Right lobe of liver (tissue), 6 donors: ENCODE results near the gene ABCC12. TPM values are rescaled to one million over a fixed set of nuclear protein-coding genes. Genes with fewer than 3 reads are reported as not detected.

Experiments
- ATAC-seq, 4 donors: fragments of 200-7000 bp; cut with Tn5 transposase; one replicate each; pipeline ENCODE4 v1.9.1; 2020; ENCODE audit warnings: mild to moderate bottlenecking in 4 of 4, moderate library complexity in 4 of 4
- DNase-seq, 3 donors: peaks; one replicate each; pipeline ENCODE4 v3.0.0-alpha.2; 2020
- H3K27ac ChIP-seq, 3 donors: fragments of 200-600 bp; one replicate each; pipeline ENCODE4 v1.8.0; 2022
- H3K27me3 ChIP-seq, 2 donors: fragments of 200-600 bp; one replicate each; pipeline ENCODE4 v1.8.0; 2022
- H3K36me3 ChIP-seq, 4 donors: fragments of 200-600 bp; sonication (generic) in 1 of 4; one replicate each; pipeline versions ENCODE4 v1.5.1 to v1.8.0; 2017 to 2022; ENCODE audit warnings: control low read depth in 1 of 4
- H3K4me1 ChIP-seq, 4 donors: fragments of 200-600 bp; sonication (generic) in 1 of 4; one replicate each; pipeline versions ENCODE4 v1.5.1 to v1.8.0; 2017 to 2022; ENCODE audit warnings: control low read depth in 1 of 4
- H3K4me3 ChIP-seq, 3 donors: fragments of 200-600 bp; one replicate each; pipeline ENCODE4 v1.8.0; 2022
- H3K9me3 ChIP-seq, 4 donors: fragments of 200-600 bp; sonication (generic) in 1 of 4; one replicate each; pipeline versions ENCODE4 v1.5.1 to v1.8.0; 2017 to 2022; ENCODE audit warnings: control low read depth in 1 of 4
- POLR2A ChIP-seq: fragments of 450-650 bp; IDR thresholded peaks from one replicate; pipeline ENCODE4 v1.6.1; 2017; ENCODE audit warnings: antibody characterized with exemption, mild to moderate bottlenecking
- WGBS: methylation state at CpG from one replicate; pipeline ENCODE4 v1.1.6; 2018; ENCODE audit warnings: low coverage, low lambda C conversion rate; ENCODE audit not compliant: insufficient coverage; ENCODE audit errors: missing lambda C conversion rate; 5-methylcytosine and 5-hydroxymethylcytosine counted together
- intact Hi-C, 2 donors: fragments of 100-400 bp; cut with DNase I; formaldehyde crosslinking; loops; one replicate each; pipeline versions ENCODE4 v1.11.2 to v1.14.1; 2022
- total RNA-seq, 6 experiments: library from RNA; depleted of rRNA in 2 of 6; stranded (reverse); fragments of >200 nt in 2 of 6; fragmentation: NEBNext Ultra II Directional in 3 of 6; extraction: Animal tissue kit (Norgen Biotek cat#: 25700) in 3 of 6; gene quantifications; one replicate each; pipeline versions ENCODE4 v1.1.0 to v1.2.4, GENCODE V29; 2016 to 2023
- TF ChIP-seq, protein P1 (sequence below), 4 donors: fragments of 200-600 bp in 3 of 4; fragments of 450-650 bp in 1 of 4; IDR thresholded peaks; one replicate each; pipeline versions ENCODE4 v1.5.1 to v1.8.0; 2016 to 2022; ENCODE audit warnings: antibody characterized with exemption in 4 of 4, mild to moderate bottlenecking in 2 of 4
- donor health status: DM: no; HTN: yes; CAD: no.
- donor health status: DM: no; HTN: no; CAD: no.
- donor health status: DM: no; HTN: no; CAD: no.
- donor health status: DM: no; HTN: yes; CAD: no.
- donor health status: DM: no; HTN: yes; CAD: no.

Gene ABCC12
- total RNA-seq, 6 experiments from 2014 or later, result 0.07 TPM; not detected in 5

DNA sequence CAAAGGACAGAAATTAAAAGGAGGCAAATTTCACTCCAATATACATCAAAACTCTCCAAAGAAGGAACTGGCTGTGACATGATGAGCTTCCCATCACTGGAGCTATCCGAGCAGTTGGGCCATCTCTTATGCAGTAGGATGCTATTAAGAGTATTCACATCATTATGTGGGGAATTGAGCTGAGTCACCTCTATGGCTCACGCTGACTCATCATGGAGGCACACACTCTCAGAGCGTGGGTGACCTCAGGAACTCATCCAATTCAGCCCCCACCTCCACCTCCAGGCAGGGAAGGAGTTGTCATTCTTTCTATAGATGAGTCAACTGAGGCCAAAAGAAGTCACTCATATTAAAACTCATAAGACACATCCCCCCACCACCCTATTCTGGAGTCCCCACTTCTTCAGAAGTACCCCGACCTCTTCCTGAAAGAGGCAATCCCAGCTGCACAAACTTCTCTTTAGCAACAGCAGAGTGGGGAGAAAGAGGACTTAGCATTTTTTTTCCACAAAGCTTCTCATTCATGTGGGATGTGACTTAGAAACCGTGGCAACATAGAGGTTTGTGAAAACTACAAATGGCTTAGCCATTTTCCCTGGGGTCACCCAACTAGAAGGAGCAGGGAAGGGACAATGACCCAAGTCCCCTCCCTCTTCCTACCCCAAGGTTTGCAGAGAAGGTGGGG lies 32.5 kb downstream of the ABCC12 start:
- Histone ChIP-seq H3K4me3 (no peak overlapping the region), H3K27ac (no peak overlapping the region), H3K27me3 (no peaks in the 10 kb centered on the region), H3K9me3 (no peaks in the 10 kb centered on the region), H3K36me3 (no peaks in the 10 kb centered on the region), H3K4me1 (no peaks in the 10 kb centered on the region)
- WGBS, result 52% methylated on average over 5 of the region's 5 CpGs
- DNase-seq, result no peak
- TF ChIP-seq, protein P1, sequence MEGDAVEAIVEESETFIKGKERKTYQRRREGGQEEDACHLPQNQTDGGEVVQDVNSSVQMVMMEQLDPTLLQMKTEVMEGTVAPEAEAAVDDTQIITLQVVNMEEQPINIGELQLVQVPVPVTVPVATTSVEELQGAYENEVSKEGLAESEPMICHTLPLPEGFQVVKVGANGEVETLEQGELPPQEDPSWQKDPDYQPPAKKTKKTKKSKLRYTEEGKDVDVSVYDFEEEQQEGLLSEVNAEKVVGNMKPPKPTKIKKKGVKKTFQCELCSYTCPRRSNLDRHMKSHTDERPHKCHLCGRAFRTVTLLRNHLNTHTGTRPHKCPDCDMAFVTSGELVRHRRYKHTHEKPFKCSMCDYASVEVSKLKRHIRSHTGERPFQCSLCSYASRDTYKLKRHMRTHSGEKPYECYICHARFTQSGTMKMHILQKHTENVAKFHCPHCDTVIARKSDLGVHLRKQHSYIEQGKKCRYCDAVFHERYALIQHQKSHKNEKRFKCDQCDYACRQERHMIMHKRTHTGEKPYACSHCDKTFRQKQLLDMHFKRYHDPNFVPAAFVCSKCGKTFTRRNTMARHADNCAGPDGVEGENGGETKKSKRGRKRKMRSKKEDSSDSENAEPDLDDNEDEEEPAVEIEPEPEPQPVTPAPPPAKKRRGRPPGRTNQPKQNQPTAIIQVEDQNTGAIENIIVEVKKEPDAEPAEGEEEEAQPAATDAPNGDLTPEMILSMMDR (IDR thresholded peaks at IDR 0.05), result no peak
- no peak for TF ChIP-seq POLR2A
- ATAC-seq, result peak in 1 of 4 donors; percentile 34
- intact Hi-C loops, result no loop called here

DNA sequence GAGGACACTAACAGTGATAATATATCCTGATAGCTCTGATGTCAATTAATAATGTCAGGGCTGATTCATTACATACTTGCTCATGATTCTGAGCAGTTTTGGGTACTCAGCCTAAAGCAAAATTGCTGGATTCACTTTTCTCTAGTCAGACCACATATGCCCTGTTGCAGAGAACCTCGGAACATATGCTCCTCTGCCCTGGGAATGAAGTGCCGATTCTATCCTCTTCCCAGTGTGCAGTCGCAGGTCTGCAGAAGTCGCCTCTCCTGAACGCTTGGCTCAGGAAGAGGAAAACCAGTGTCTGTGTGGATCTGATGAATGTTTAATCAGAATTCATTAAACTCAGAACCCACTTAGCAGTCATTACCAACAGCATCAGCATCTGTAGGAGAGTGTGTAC lies 34.5 kb downstream of the ABCC12 start:
- WGBS, result 84% methylated on average over 5 of the region's 5 CpGs
- Histone ChIP-seq H3K27ac (no peak overlapping the region), H3K4me3 (no peak overlapping the region), H3K9me3 (no peaks in the 10 kb centered on the region), H3K27me3 (no peaks in the 10 kb centered on the region), H3K36me3 (no peaks in the 10 kb centered on the region), H3K4me1 (no peaks in the 10 kb centered on the region)
- TF ChIP-seq, protein P1 (IDR thresholded peaks at IDR 0.05), result no peak
- intact Hi-C loops, result no loop called here
- DNase-seq, result no peak
- no peak for ATAC-seq

DNA sequence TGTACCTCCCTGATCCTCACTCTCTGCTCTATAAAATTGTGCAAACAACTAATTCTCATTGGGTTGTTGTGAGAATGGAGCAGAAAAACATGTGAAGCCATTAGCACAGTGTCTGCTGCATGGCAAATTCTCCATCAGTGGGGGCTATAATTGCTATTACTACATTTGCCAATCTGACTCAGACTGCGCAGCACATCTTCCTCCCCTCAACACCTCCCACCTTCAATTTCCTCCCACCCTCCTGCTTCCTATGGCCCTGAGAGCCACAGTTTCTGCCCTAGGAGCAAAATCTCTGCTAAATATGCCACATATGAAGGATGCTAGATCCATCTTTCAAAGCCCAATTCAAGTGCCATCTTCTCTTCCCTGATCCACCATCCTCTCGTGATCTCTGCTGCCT lies 37.0 kb downstream of the ABCC12 start:
- no peaks in the 10 kb centered on the region for H3K36me3 ChIP-seq
- intact Hi-C loops, result no loop called here
- no peak overlapping the region for H3K27ac ChIP-seq
- H3K4me1 ChIP-seq, result no peaks in the 10 kb centered on the region
- DNase-seq (no peak), ATAC-seq (no peak)
- WGBS, result 54% methylated on average over 2 of the region's 2 CpGs
- no peaks in the 10 kb centered on the region for H3K27me3 ChIP-seq
- no peaks in the 10 kb centered on the region for H3K9me3 ChIP-seq
- H3K4me3 ChIP-seq, result no peak overlapping the region
- no peak for TF ChIP-seq POLR2A
- TF ChIP-seq, protein P1 (IDR thresholded peaks at IDR 0.05), result no peak

DNA sequence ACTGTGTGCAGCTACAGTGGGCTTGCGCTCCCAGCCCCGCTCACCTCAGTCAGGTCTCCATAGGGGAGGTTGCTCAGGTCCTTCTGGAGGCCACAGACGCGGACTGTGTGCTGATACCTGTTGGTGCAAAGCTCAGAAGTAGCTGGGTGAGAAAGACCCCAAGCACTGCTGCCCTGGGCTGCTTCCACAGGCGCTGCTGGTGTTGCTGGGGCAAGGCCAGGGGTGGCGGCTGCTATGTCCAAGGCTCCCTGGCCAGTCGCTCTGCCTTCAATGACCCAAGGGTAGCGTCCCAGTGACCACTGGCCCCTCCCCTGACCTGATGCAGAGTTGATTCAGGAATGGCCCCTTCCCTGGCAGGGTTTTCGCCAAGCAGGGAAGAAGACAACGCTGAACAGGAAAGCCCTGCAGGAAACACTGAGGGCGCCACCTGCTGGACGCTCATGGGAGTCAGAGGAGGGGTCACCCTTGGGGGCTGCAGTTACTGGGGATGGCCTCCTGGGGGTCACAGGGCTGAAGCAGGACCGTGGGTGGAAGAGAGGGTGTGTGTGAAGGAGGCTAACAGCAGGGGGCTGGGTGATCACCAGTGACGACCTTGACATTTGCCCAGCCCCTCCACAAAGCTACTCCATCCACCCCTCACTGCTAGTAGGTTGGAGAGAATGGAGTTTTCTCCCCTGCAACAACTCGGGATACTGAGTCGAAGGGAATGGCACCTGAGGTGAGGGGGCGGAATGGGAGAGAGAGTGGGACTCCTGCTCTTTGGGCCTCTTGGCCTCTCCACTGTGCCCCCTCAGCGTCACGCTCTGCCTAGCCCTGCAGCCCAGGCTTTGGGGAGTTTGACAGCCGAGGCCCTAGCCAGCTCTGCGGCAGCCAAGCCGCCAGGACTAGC lies 38.3 kb downstream of the ABCC12 start:
- WGBS, result 30% methylated on average over 7 of the region's 22 CpGs
- Histone ChIP-seq H3K36me3 (no peaks in the 10 kb centered on the region), H3K27me3 (no peaks in the 10 kb centered on the region), H3K27ac (no peak overlapping the region), H3K4me1 (no peaks in the 10 kb centered on the region), H3K4me3 (no peak overlapping the region), H3K9me3 (no peaks in the 10 kb centered on the region)
- ATAC-seq, result peak in 2 of 4 donors; percentile 21 to 31
- intact Hi-C loops, result no loop called here
- TF ChIP-seq, protein P1 (IDR thresholded peaks at IDR 0.05), result peak; percentile 15 to 47 (median 32)
- TF ChIP-seq POLR2A, result no peak
- DNase-seq, result no peak
